DND-41 (cell line): ENCODE measurements around the gene MRPL36.
A peak's percentile ranks its signal among the peaks of the same experiment; 100 is the strongest.
"Not testable (repeated sequence)": the region's sequence is repeated elsewhere in the genome, so short reads cannot be mapped to it uniquely, and the experiment has no call there.

Experiments
- ATAC-seq: fragments of 200-7000 bp; cut with Tn5 transposase; 3 replicates; pipeline ENCODE4 v1.9.1; 2021; ENCODE audit warnings: low read depth; ENCODE audit not compliant: insufficient read depth
- DNase-seq: peaks from one replicate; pipeline ENCODE4 v3.0.0-alpha.2; 2020
- H2AFZ ChIP-seq: 2 replicates; pipeline ENCODE4 v1.6.0; 2012; ENCODE audit warnings: low read depth, low read length
- H3K27ac ChIP-seq: 2 replicates; pipeline ENCODE4 v1.5.1; 2012; ENCODE audit warnings: low read length, inconsistent platforms
- H3K27me3 ChIP-seq: fragments of 200-600 bp; sonication (generic); 2 replicates; pipeline ENCODE4 v1.6.0; 2012; ENCODE audit warnings: low read length, mild to moderate bottlenecking, inconsistent platforms; ENCODE audit not compliant: insufficient read depth, poor library complexity
- H3K36me3 ChIP-seq: 2 replicates; pipeline ENCODE4 v1.5.1; 2012; ENCODE audit warnings: low read length, inconsistent platforms; ENCODE audit not compliant: insufficient read depth
- H3K4me1 ChIP-seq: 2 replicates; pipeline ENCODE4 v1.5.1; 2012; ENCODE audit warnings: mild to moderate bottlenecking, low read length; ENCODE audit not compliant: insufficient read depth
- H3K4me2 ChIP-seq: 2 replicates; pipeline ENCODE4 v1.6.0; 2012; ENCODE audit warnings: mild to moderate bottlenecking, moderate library complexity, low read length, inconsistent platforms; ENCODE audit not compliant: insufficient read depth
- H3K4me3 ChIP-seq, 2 experiments: fragments of 200-600 bp in 1 of 2; shearing (Covaris generic) in 1 of 2; 2 replicates each; pipeline ENCODE4 v1.5.1; 2012 to 2016; ENCODE audit warnings: inconsistent platforms in 2 of 2, low read length in 2 of 2, mild to moderate bottlenecking in 2 of 2, low read depth in 1 of 2, moderate library complexity in 1 of 2
- H3K79me2 ChIP-seq: 2 replicates; pipeline ENCODE4 v1.6.0; 2012; ENCODE audit warnings: low read length, inconsistent platforms; ENCODE audit not compliant: insufficient read depth
- H3K9ac ChIP-seq: 2 replicates; pipeline ENCODE4 v1.6.0; 2012; ENCODE audit warnings: low read depth, mild to moderate bottlenecking, inconsistent platforms, low read length, moderate library complexity
- H3K9me3 ChIP-seq: 2 replicates; pipeline ENCODE4 v1.5.1; 2012; ENCODE audit warnings: low read length, moderate library complexity, mild to moderate bottlenecking, inconsistent platforms; ENCODE audit not compliant: insufficient read depth, severe bottlenecking
- H4K20me1 ChIP-seq: 2 replicates; pipeline ENCODE4 v1.6.0; 2012; ENCODE audit warnings: low read length; ENCODE audit not compliant: insufficient read depth
- EZH2 ChIP-seq: IDR thresholded peaks from 3 replicates; pipeline ENCODE4 v1.6.1; 2012; ENCODE audit warnings: borderline replicate concordance, low read depth, mild to moderate bottlenecking, moderate library complexity, low read length, inconsistent platforms; ENCODE audit not compliant: severe bottlenecking
- TF ChIP-seq, protein P1 (sequence below): IDR thresholded peaks from 2 replicates; pipeline ENCODE4 v1.5.1; 2012; ENCODE audit warnings: borderline replicate concordance, low read length, moderate library complexity, mild to moderate bottlenecking; ENCODE audit not compliant: poor library complexity, severe bottlenecking; ENCODE audit errors: extremely low read depth

The MRPL36 gene

DNA sequence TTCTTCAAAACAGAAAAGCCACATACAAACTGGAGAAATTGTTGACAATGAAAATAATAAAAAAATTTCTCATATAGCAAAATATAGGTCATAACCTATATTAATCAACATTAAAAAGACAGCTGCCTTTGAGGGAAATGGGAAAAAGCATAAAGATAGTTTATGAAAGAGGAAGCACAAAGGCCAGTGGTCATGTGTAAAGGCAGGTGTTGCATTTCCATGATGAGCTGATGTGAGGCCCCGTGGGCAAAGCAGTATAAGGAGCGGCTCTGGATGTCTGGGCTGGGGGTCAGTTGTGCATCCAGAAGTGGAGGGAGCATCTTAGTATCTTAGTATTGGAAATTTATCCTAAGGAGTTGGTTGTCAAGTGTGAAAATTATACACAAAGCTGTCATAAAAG is 19.8 kb upstream of the MRPL36 start:
- peaks cover 13% of the 10 kb centered on the region for H4K20me1 ChIP-seq
- H3K9me3 ChIP-seq, result no peaks in the 10 kb centered on the region
- no peaks in the 10 kb centered on the region for H3K27me3 ChIP-seq
- no peaks in the 10 kb centered on the region for H3K79me2 ChIP-seq
- ATAC-seq (no peak), DNase-seq (no peak)
- H2AFZ ChIP-seq, result no peak overlapping the region
- no peak overlapping the region for H3K27ac ChIP-seq
- no peak overlapping the region for H3K9ac ChIP-seq
- H3K36me3 ChIP-seq, result peaks cover 90% of the 10 kb centered on the region
- H3K4me1 ChIP-seq, result no peaks in the 10 kb centered on the region
- H3K4me3 ChIP-seq, result no peak overlapping the region
- no peak overlapping the region for H3K4me2 ChIP-seq
- TF ChIP-seq, protein P1, sequence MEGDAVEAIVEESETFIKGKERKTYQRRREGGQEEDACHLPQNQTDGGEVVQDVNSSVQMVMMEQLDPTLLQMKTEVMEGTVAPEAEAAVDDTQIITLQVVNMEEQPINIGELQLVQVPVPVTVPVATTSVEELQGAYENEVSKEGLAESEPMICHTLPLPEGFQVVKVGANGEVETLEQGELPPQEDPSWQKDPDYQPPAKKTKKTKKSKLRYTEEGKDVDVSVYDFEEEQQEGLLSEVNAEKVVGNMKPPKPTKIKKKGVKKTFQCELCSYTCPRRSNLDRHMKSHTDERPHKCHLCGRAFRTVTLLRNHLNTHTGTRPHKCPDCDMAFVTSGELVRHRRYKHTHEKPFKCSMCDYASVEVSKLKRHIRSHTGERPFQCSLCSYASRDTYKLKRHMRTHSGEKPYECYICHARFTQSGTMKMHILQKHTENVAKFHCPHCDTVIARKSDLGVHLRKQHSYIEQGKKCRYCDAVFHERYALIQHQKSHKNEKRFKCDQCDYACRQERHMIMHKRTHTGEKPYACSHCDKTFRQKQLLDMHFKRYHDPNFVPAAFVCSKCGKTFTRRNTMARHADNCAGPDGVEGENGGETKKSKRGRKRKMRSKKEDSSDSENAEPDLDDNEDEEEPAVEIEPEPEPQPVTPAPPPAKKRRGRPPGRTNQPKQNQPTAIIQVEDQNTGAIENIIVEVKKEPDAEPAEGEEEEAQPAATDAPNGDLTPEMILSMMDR, result no peak
- TF ChIP-seq EZH2, result no peak

DNA sequence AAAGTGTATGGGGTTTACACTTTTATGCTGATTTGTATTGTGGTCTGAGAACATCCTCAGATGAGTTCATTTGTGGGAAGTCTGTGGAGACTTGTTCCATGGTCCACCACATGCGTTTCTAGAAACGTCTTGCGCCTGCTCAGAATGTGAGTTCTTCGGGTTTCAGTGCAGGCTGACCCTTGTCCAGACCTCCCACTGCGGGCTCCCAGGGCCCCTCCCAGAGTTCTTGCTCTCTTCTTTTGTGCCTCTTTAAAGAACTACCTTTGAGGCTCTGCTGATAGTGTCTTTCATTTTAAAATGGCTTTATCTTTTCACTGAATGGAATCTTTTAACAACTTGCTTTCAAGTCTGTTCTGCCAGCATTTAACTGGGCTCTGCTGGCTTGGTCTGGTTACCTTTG is 19.1 kb upstream of the MRPL36 start:
- Histone ChIP-seq H3K27me3 (no peaks in the 10 kb centered on the region), H3K4me3 (no peak overlapping the region), H3K9ac (no peak overlapping the region), H2AFZ (no peak overlapping the region), H4K20me1 (peaks cover 8% of the 10 kb centered on the region; the same call in 1 of the 2 replicates), H3K79me2 (no peaks in the 10 kb centered on the region), H3K27ac (no peak overlapping the region), H3K4me1 (no peaks in the 10 kb centered on the region), H3K9me3 (no peaks in the 10 kb centered on the region), H3K4me2 (no peak overlapping the region), H3K36me3 (peaks cover 92% of the 10 kb centered on the region)
- ATAC-seq (no peak), DNase-seq (no peak)
- TF ChIP-seq, protein P1, result no peak
- no peak for TF ChIP-seq EZH2

DNA sequence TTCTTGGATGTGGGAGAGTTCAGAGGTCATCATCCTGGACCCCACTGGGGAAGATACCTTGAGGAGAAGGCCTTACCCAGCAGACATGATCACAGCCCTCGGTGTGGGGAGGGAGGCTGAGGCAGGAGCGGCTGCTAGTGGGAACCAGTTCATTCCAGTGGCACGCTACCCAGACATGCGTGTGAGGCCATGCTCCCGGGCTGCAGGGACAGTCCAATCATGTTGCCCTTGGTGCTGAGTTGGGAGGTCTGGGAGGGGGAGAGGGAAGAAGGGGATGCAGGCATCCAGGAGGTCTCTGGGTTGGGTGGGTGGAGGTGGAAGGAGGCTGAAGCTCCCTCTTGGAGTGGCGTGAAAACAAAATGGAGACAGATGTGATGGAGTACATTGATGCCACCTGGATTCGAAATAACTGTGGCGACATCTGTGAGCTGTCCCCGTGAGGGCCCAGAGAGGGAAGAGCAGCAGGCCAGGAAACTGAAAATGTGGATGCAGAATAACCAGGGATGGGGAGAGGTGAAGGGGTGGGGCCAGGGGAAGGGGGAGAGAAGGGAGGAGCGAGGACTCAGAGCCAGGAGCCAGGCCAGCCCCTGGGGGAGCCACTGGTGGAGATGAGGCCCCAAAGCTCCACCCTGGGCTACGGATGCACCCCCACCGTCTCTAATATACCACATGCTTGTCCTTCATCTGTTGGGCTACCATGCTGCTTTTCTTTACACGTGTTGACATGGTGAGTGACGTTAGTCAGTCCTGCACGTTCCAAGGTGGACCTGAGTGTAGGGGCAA is 17.8 kb upstream of the MRPL36 start:
- Histone ChIP-seq H2AFZ (no peak overlapping the region), H3K4me3 (no peak overlapping the region), H3K4me1 (no peaks in the 10 kb centered on the region), H3K36me3 (peaks cover 94% of the 10 kb centered on the region), H3K79me2 (peaks cover 4% of the 10 kb centered on the region; the same call in 1 of the 2 replicates), H3K4me2 (no peak overlapping the region), H3K9ac (no peak overlapping the region), H4K20me1 (peaks cover 14% of the 10 kb centered on the region), H3K27me3 (no peaks in the 10 kb centered on the region), H3K27ac (no peak overlapping the region), H3K9me3 (no peaks in the 10 kb centered on the region)
- DNase-seq, result no peak
- ATAC-seq, result peak; percentile 19; the same call in 1 of the 3 replicates
- no peak for TF ChIP-seq EZH2

DNA sequence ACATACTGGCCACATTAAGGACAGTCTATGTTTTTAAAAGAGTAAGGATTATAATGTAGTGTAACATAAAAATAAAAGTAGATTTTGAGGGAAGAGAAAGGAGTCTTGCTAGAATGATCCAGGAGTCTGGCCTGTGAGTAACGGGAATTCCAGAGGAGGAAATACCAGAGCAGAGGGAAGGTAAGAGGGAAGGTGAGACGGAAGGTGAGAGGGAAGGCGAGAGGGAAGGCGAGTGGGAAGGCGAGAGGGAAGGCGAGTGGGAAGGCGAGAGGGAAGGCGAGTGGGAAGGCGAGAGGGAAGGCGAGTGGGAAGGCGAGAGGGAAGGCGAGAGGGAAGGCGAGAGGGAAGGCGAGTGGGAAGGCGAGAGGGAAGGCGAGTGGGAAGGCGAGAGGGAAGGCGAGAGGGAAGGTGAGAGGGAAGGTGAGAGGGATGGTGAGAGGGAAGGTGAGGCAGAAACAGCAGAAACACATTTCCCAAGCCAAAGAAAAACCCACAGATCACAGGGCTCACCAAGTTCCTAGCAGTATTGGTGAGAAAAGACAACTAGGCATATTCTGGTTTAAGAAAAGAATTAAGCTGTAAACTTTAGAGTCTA is 17.0 kb upstream of the MRPL36 start:
- not testable (repeated sequence) for H3K9me3 ChIP-seq, DNase-seq
- H3K36me3 ChIP-seq, result peaks cover 94% of the 10 kb centered on the region

More for the DNA sequence above, 17.0 kb upstream of the MRPL36 start:
- Histone ChIP-seq H4K20me1 (peaks cover 20% of the 10 kb centered on the region), H3K79me2 (peaks cover 11% of the 10 kb centered on the region; the same call in 1 of the 2 replicates)
- ATAC-seq, H3K4me1 ChIP-seq, H3K9ac ChIP-seq, H3K4me3 ChIP-seq, H2AFZ ChIP-seq, H3K4me2 ChIP-seq, H3K27ac ChIP-seq, H3K27me3 ChIP-seq: not testable (repeated sequence)
